ENCODE measurements around the gene FPR3. TPM values are rescaled to one million over a fixed set of nuclear protein-coding genes. Genes with fewer than 3 reads are reported as not detected.

Gene FPR3
- total RNA-seq, 1 experiment from 2014 or later: not detected

Other genes starting within 250 kb of the FPR3 start
- 2.9 and 3.4 TPM in 2 replicates for gene ZNF175, start 223.9 kb upstream of the FPR3 start, total RNA-seq (2014; rRNA removed; shearing (Covaris generic))
- gene SIGLEC5, start 164.8 kb upstream of the FPR3 start, total RNA-seq (2014; rRNA removed; shearing (Covaris generic)): not detected in 2 replicates
- not detected in 2 replicates for gene SIGLEC14, start 148.3 kb upstream of the FPR3 start, total RNA-seq (2014; rRNA removed; shearing (Covaris generic))
- 3.5 and 4.7 TPM in 2 replicates for gene SPACA6, start 101.8 kb upstream of the FPR3 start, total RNA-seq (2014; rRNA removed; shearing (Covaris generic))
- not detected in 2 replicates for gene HAS1, start 71.2 kb upstream of the FPR3 start, total RNA-seq (2014; rRNA removed; shearing (Covaris generic))
- not detected in 2 replicates for gene FPR1, start 43.3 kb upstream of the FPR3 start, total RNA-seq (2014; rRNA removed; shearing (Covaris generic))
- not detected in 2 replicates for gene FPR2, start 34.0 kb upstream of the FPR3 start, total RNA-seq (2014; rRNA removed; shearing (Covaris generic))
- gene ZNF577, start 92.8 kb downstream of the FPR3 start, total RNA-seq (2014; rRNA removed; shearing (Covaris generic)): 0.63 and 1.0 TPM in 2 replicates
- 0.49 and 1.3 TPM in 2 replicates for gene ZNF649, start 109.9 kb downstream of the FPR3 start, total RNA-seq (2014; rRNA removed; shearing (Covaris generic))
- gene ZNF613, start 132.3 kb downstream of the FPR3 start, total RNA-seq (2014; rRNA removed; shearing (Covaris generic)): 5.7 and 6.3 TPM in 2 replicates
- gene ZNF350, start 191.7 kb downstream of the FPR3 start, total RNA-seq (2014; rRNA removed; shearing (Covaris generic)): 5.7 and 7.0 TPM in 2 replicates
- 7.3 and 7.9 TPM in 2 replicates for gene ZNF615, start 213.1 kb downstream of the FPR3 start, total RNA-seq (2014; rRNA removed; shearing (Covaris generic))
- 10.9 and 14.4 TPM in 2 replicates for gene ZNF614, start 233.2 kb downstream of the FPR3 start, total RNA-seq (2014; rRNA removed; shearing (Covaris generic))